GM19324 (cell line): Measurements from ENCODE around the gene OR2T33.
"Not testable (repeated sequence)": the region's sequence is repeated elsewhere in the genome, so short reads cannot be mapped to it uniquely, and the experiment has no call there.

Experiments
- ATAC-seq: cut with Tn5 transposase; IDR thresholded peaks from one replicate; pipeline ENCODE4 v1.9.1; 2021; ENCODE audit warnings: mild to moderate bottlenecking, moderate library complexity; ENCODE audit not compliant: unreplicated experiment, low FRiP score

The OR2T33 gene, protein sequence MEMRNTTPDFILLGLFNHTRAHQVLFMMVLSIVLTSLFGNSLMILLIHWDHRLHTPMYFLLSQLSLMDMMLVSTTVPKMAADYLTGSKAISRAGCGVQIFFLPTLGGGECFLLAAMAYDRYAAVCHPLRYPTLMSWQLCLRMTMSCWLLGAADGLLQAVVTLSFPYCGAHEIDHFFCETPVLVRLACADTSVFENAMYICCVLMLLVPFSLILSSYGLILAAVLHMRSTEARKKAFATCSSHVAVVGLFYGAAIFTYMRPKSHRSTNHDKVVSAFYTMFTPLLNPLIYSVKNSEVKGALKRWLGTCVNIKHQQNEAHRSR

DNA sequence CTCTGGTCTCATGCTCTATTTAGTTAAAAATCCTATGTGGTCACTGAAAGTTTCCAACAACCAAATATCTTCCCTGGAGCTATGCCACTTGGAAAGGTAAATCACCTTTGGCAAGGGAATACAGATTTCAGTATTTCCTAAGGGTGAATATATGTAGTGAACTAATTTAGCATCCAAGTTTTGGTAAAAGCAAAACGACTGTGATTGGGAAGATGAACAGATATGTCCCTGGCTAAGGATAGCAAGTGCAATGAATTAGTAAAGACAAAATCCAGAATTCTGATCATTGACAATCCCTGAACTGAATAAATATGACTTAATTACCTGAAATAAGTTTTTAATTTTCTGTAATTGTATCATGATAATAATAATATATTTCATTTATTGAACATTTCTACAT, at the start of gene OR2T33:
TSS of gene OR2T33 (minus strand) at position 101 of the 400 bp plus-strand sequence. CDS start 4,162 bp downstream, outside the sequence.
- ATAC-seq = no peak

DNA sequence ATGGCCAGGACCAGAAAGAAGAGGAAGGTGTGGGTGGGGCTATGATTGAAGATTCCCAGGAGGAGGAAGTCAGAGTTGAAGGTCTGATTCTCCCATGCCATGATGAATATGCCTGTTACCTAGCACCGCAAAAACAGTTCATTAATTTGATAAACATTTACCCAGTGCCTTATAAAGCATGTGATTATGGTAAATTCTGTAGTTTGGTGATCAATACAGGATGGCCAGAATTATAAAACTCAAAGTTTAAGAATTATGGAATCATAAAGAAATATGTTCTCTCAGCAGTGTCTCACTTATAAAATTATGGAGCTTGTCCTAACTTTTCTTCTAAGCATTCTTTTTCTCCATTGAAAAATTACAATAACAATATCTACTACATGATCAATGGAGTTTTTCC, 46.7 kb upstream of the OR2T33 start, which contains the start of gene OR2M7:
TSS of gene OR2M7 (minus strand) at position 101 of the 400 bp plus-strand sequence. CDS start at position 101, 0 bp downstream.
- ATAC-seq = no peak

DNA sequence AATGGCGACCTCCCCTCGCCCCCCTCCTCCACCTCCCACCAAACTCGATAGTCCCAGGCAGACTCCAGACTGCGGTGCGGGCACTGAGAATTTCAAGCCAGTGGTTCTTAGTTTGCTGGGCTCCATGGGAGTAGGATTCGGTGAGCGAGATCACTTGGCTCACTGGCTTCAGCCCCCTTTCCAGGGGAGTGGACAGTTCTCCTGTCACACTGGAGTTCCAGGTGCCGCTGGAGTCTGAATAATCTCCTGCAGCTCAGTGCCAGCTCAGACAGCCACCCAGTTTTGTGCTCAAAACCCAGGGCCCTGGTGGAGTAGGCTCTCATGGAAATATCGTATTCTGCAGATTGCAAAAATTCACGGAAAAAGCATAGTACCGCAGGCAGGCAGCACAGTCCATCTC, 39.0 kb upstream of the OR2T33 start:
- no peak for ATAC-seq

DNA sequence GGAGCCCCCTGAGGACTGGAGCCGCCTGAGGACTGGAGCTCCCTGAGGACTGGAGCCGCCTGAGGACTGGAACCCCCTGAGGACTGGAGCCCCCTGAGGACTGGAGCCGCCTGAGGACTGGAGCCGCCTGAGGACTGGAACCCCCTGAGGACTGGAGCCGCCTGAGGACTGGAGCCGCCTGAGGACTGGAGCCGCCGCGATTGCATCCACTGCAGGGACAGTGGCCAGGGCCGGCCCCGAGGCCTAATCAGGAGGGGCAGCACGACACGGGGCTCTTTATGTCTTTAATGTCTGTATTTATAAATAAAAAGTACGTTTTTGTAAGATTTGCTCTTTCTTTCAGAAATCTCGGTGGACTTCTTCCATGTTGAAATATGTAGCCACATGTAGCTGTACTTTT, 29.0 kb upstream of the OR2T33 start:
- not testable (repeated sequence) for ATAC-seq

DNA sequence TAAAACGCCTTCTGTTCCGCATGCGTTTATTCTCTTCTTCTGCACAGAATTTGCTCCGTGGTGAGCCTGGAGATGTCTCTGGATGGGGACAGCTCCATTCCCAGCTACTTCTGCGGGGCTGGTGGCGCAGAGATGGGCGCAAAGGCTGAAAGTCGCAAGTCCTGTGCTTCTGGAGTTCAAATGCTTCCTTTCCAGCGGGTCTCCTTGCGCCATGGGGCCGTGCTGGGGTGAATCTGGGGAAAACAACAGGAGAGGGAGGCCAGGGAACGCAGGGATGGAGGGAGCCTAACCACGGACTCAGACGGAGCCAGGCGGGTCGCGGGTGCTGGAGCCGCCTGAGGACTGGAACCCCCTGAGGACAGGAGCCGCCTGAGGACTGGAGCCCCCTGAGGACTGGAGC, 28.3 kb upstream of the OR2T33 start:
- no peak for ATAC-seq

DNA sequence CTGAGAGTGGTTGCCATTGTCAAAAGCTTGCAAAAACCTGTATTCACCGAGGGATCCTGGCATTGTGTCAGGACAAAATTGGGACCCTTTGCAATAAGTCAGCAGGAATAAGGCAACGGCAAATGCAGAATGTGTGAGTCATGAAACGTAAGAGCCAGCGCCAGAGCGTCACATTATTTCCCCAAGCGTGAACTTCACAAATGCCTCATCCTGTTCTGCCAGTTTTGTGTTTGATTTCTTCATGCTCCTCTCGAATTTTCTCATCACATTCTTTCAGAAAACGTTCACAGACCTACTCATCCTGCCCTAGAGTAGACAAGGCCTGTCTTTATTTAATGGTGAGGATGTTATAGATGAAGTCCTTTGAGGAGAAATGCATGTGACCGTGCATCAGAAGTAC, 27.9 kb upstream of the OR2T33 start:
- not testable (repeated sequence) for ATAC-seq

DNA sequence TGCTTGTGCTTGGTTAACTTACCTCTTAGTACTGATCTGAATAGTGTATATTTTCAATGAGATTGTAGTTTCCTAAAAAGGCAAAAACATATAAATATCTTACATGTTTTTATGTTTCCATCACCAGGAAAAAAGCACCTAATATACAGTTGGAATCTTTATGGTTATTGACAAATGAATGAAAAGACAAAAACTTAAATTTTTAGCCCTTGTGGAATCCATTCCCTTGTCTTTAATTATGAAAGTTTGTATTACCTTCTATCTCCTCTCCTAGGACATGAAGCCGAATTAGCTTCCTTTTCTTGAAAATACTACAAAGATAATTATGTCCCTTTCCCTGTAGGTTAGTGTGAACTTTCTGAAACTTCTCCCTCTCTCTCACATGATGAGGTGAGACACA, 25.5 kb upstream of the OR2T33 start, which contains the start of gene OR2T12:
TSS of gene OR2T12 (minus strand) at position 101 of the 400 bp plus-strand sequence. CDS start 7,846 bp downstream, outside the sequence.
- ATAC-seq = no peak

DNA sequence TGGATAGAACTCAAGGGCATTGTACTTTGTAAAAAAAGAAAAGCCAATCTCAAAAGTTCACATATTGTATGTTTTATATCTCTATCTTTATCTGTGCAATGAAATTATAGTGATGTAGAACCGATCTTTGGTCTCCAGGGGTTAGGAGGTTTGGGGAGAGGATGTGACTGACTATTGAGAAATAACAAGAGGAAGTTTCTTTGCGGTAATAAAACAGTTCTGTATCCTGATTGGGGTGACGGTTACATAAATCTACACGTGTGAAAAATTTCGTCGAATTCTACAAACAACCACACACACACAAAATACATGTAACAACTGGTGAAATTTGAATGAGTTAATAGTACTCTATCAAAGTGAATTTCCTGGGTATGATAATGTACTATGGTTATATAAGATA, 10.6 kb upstream of the OR2T33 start:
- ATAC-seq = no peak

DNA sequence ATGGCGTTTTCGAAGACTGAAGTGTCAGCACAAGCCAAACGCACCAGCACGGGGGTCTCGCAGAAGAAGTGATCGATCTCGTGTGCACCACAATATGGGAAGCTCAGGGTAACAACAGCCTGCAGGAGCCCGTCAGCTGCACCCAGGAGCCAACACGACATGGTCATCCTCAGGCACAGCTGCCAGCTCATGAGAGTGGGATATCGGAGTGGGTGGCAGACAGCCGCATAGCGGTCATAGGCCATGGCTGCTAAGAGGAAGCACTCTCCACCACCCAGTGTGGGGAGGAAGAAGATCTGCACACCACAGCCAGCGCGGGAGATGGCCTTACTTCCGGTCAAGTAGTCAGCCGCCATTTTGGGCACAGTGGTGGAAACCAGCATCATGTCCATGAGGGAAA, 4.6 kb downstream of the OR2T33 start:
- ATAC-seq = not testable (repeated sequence)

DNA sequence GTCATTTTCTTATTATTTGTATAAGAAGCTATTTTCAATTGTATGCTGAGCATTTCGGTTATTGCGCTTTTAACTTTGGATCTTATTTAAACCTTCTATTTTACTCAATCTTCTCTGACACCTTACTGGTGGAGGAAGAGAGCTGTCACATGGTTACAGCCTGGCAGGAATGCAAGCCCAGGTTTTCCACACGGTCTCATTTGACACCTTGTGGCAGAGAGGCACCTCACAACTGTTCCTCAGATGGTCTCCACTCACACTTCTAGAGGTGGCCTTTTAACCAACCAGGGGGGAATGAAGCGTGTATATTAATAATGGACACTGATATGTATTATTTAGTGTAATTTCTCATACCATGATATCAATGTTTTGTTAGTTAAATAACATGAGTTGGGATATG, 9.6 kb downstream of the OR2T33 start:
- ATAC-seq = no peak

DNA sequence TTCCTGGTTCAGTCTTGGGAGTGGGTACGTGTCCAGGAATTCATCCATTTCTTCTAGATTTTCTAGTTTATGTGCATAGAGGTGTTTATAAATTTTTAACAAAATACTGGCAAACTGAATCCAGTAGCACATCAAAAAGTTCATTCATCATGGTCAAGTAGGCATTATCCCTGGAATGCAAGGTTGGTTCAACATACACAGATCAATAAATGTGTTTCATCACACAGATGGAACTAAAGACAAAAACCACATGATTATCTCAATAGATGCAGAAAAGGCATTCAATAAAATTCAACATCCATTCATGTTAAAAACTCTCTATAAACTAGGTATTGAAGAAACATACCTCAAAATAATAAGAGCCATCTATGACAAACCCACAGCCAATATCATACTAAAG, 18.5 kb downstream of the OR2T33 start:
- not testable (repeated sequence) for ATAC-seq

DNA sequence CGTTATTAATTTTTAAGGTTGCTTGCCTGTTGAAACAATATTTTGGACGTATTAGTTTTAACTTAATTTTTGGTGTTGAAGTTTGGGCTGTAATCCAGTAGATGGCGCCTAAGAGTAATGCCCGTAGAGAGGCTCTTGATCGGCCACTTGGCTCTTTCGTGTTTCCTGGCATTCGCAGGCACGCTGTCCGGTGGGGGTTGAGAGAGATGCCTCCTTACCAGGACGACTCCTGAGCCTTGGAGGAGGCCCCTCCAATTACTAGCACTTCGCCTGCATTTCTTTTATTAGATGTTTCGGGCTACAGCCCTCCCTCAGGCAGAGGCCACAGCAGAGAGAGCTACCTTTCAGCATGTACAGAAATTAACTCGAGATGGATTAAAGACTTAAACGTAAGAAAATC, 34.6 kb downstream of the OR2T33 start:
- ATAC-seq = peak; percentile 72

DNA sequence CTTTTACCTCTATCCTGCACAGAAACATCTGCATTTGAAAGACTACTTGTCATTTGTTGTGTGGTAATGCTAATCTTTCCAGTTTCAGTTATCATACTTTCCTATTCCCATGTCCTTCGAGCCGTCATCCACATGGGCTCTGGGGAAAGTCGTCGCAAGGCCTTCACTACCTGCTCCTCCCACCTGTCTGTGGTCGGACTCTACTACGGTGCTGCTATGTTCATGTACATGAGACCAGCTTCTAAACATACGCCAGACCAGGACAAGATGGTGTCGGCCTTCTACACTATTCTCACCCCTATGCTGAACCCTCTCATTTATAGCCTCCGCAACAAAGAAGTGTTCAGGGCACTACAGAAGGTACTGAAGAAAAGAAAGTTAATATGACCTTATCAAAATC, 38.3 kb downstream of the OR2T33 start:
- ATAC-seq = no peak

DNA sequence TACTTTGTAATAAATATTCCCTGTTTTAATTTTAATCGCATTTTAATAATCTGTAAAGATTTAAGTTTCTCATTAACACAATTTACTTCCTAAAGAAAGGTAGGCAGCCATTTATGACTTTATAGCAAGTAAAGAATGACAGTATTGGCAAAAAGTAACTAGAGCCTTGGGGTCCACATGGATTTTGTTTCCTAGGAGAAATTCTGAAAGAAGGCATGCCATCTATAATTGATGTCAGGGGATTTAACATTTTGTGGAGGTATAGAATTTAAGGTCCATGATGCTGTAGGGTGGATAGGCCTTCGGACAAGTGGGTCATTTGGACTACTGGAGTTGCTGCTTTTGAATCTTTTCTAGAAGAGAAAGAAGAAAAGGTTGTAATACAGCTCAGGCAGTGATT, 46.7 kb downstream of the OR2T33 start, which contains the start of gene OR2M4:
TSS of gene OR2M4 (plus strand) at position 301 of the 400 bp plus-strand sequence. CDS start 7,512 bp downstream, outside the sequence.
- no peak for ATAC-seq

DNA sequence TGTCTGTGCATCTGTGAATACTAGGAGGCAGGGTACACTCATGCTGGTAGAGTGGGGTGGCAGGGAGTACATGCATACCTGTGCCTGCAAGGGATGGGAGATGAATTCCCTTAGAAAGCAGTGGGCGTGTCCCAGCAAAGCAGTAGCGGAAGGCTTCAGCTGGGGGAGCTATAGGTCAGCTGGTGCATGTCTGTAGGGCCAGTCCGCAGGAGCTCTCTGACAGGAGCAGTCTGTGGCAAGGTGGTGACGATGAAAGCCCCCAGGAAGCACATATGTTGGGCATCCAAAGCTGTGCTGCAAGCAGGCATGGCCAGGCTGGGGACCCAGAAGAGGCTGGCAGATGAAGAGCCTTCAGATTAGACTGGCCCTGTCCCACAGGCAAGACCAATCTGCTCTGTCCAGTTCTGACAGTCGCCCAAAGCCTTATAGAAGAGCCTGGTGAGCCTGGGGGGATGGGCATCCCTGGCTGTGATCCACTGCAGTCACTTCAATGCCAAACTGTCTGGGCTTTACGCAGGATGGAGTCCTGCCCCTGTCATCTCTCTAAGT, 48.3 kb downstream of the OR2T33 start:
- ATAC-seq = no peak

DNA sequence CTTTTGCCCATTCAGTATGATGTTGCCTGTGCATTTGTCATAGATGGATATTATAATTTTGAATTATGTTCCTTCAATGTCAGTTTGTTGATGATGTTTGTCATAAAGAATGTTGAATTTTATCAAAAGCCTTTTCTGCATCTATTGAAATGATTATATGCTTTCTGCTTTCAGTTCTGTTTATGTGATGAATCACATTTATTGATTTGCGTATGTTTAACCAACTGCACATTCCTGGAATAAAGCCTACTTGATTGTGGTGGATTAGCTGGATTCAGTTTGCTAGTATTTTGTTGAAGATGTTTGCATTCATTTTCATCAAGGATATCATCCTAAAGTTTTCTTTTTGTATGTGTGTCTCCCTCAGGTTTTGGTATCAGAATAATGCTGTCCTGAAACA, 52.2 kb downstream of the OR2T33 start:
- no peak for ATAC-seq
